GM23338 (cell line): Measurements from ENCODE around the gene SFT2D2. TPM values are rescaled to one million over a fixed set of nuclear protein-coding genes. Genes with fewer than 3 reads are reported as not detected.

ENCODE experiments used
- ATAC-seq: fragments of 200-7000 bp; cut with Tn5 transposase; 3 replicates; pipeline ENCODE4 v1.9.1; 2020
- DNase-seq: peaks from one replicate; pipeline ENCODE4 v3.0.0-alpha.2; 2015; ENCODE audit warnings: low spot score
- H2AFZ ChIP-seq: fragments of 200-600 bp; sonication (generic); 2 replicates; pipeline ENCODE4 v1.8.0; 2016; ENCODE audit warnings: antibody characterized with exemption, mild to moderate bottlenecking, moderate library complexity
- H3F3A ChIP-seq: fragments of 200-600 bp; sonication (generic); replicated peaks from 2 replicates; pipeline ENCODE4 v1.8.0; 2017; ENCODE audit warnings: antibody characterized with exemption, mixed run types, low read depth
- H3K27ac ChIP-seq: fragments of 200-600 bp; sonication (generic); 2 replicates; pipeline ENCODE4 v1.6.1; 2016; ENCODE audit warnings: low read depth
- H3K27me3 ChIP-seq: fragments of 200-600 bp; sonication (generic); 2 replicates; pipeline ENCODE4 v1.8.0; 2016; ENCODE audit warnings: mild to moderate bottlenecking, mixed run types, moderate library complexity; ENCODE audit not compliant: insufficient read depth
- H3K36me3 ChIP-seq: fragments of 200-600 bp; sonication (generic); 2 replicates; pipeline ENCODE4 v1.8.0; 2016; ENCODE audit warnings: mild to moderate bottlenecking; ENCODE audit not compliant: insufficient read depth
- H3K4me1 ChIP-seq: fragments of 200-600 bp; sonication (generic); 2 replicates; pipeline ENCODE4 v1.8.0; 2016; ENCODE audit warnings: mild to moderate bottlenecking, moderate library complexity; ENCODE audit not compliant: insufficient read depth
- H3K4me2 ChIP-seq: fragments of 200-600 bp; sonication (generic); 2 replicates; pipeline ENCODE4 v1.7.1; 2017; ENCODE audit warnings: mixed run types
- H3K4me3 ChIP-seq: fragments of 200-600 bp; sonication (generic); 2 replicates; pipeline ENCODE4 v1.6.1; 2016; ENCODE audit warnings: mixed run types
- H3K79me2 ChIP-seq: fragments of 200-600 bp; sonication (generic); replicated peaks from 2 replicates; pipeline ENCODE4 v1.8.0; 2017; ENCODE audit warnings: mild to moderate bottlenecking; ENCODE audit not compliant: insufficient read depth
- H3K9me2 ChIP-seq: fragments of 200-600 bp; sonication (generic); 2 replicates; pipeline ENCODE4 v1.8.0; 2017; ENCODE audit not compliant: insufficient read depth
- H4K20me1 ChIP-seq: fragments of 200-600 bp; sonication (generic); replicated peaks from 2 replicates; pipeline ENCODE4 v1.8.0; 2017; ENCODE audit warnings: mild to moderate bottlenecking; ENCODE audit not compliant: insufficient read depth
- H3K27ac Mint-ChIP-seq: 2 replicates; pipeline ENCODE4 v1.8.0; 2020; ENCODE audit warnings: inconsistent platforms, mild to moderate bottlenecking, moderate library complexity, mixed read lengths
- H3K27me3 Mint-ChIP-seq: 3 replicates; pipeline ENCODE4 v1.8.0; 2022; ENCODE audit warnings: low read depth, mild to moderate bottlenecking, moderate library complexity, mixed read lengths, inconsistent platforms; ENCODE audit not compliant: insufficient read depth, poor library complexity
- H3K36me3 Mint-ChIP-seq: 3 replicates; pipeline ENCODE4 v1.8.0; 2021; ENCODE audit warnings: low read depth, mild to moderate bottlenecking, inconsistent platforms, moderate library complexity, mixed read lengths
- H3K4me1 Mint-ChIP-seq: 3 replicates; pipeline ENCODE4 v1.8.0; 2020; ENCODE audit warnings: mild to moderate bottlenecking, inconsistent platforms, mixed read lengths
- H3K4me3 Mint-ChIP-seq: 3 replicates; pipeline ENCODE4 v1.8.0; 2021; ENCODE audit warnings: moderate library complexity, mild to moderate bottlenecking, inconsistent platforms, mixed read lengths
- H3K9me3 Mint-ChIP-seq: 3 replicates; pipeline ENCODE4 v1.8.0; 2020; ENCODE audit warnings: moderate library complexity, mild to moderate bottlenecking, inconsistent platforms, mixed read lengths
- CREB1 ChIP-seq: fragments of 250-450 bp; sonication (Bioruptor Pico); IDR thresholded peaks from 2 replicates; pipeline ENCODE4 v1.5.0; 2020; ENCODE audit warnings: low read depth, mild to moderate bottlenecking, moderate library complexity
- ETS1 ChIP-seq: IDR thresholded peaks from 2 replicates; pipeline ENCODE4 v1.6.1; 2016; ENCODE audit warnings: antibody characterized with exemption
- EZH2 ChIP-seq: fragments of 200-600 bp; sonication (generic); IDR thresholded peaks from one replicate; pipeline ENCODE4 v1.8.0; 2017; ENCODE audit warnings: antibody characterized with exemption, mild to moderate bottlenecking, low read depth; ENCODE audit not compliant: unreplicated experiment
- EZH2phosphoT487 ChIP-seq: fragments of 200-600 bp; sonication (generic); IDR thresholded peaks from one replicate; pipeline ENCODE4 v1.8.1; 2018; ENCODE audit warnings: antibody characterized with exemption; ENCODE audit not compliant: unreplicated experiment
- REST ChIP-seq: IDR thresholded peaks from one replicate; pipeline ENCODE4 v1.6.1; 2018; ENCODE audit warnings: antibody characterized with exemption; ENCODE audit not compliant: unreplicated experiment
- STAT1 ChIP-seq: IDR thresholded peaks from one replicate; pipeline ENCODE4 v1.6.1; 2016; ENCODE audit warnings: antibody characterized with exemption; ENCODE audit not compliant: unreplicated experiment
- ZNF114 ChIP-seq: fragments of 250-450 bp; sonication (Bioruptor Pico); IDR thresholded peaks from 2 replicates; pipeline ENCODE4 v1.5.0; 2020; ENCODE audit warnings: mild to moderate bottlenecking, moderate library complexity
- ZNF331 ChIP-seq: fragments of 250-450 bp; sonication (Bioruptor Pico); IDR thresholded peaks from 2 replicates; pipeline ENCODE4 v1.5.0; 2020; ENCODE audit warnings: low read depth, mild to moderate bottlenecking, moderate library complexity
- polyA plus RNA-seq: library from polyadenylated mRNA; unstranded; fragments of >200 nt; fragmentation: Nextera tagmentation; extraction: Ambion mirVana; gene quantifications from 2 replicates; pipeline ENCODE4 v1.2.1, GENCODE V29; 2016
- total RNA-seq: library from RNA; depleted of rRNA; stranded (reverse); fragments of >200 nt; shearing (Covaris generic); gene quantifications from 2 replicates; pipeline ENCODE4 v1.2.3, GENCODE V29; 2014
- TF ChIP-seq, protein P1 (sequence below), 2 experiments: fragments of 200-600 bp in 1 of 2; sonication (generic) in 1 of 2; conservative IDR thresholded peaks; 2 replicates each; pipeline versions ENCODE4 v1.5.1 to v1.6.1; 2016 to 2017; ENCODE audit warnings: antibody characterized with exemption in 2 of 2, low read depth in 2 of 2, mild to moderate bottlenecking in 2 of 2, moderate library complexity in 1 of 2
- TF ChIP-seq, protein P2 (sequence below): fragments of 250-450 bp; sonication (Bioruptor Pico); IDR thresholded peaks from 2 replicates; pipeline ENCODE4 v1.5.0; 2020; ENCODE audit warnings: mild to moderate bottlenecking, moderate library complexity

The SFT2D2 gene
- total and polyA plus RNA-seq, 2 experiments from 2014 or later = 7.6 to 27.2 TPM

DNA sequence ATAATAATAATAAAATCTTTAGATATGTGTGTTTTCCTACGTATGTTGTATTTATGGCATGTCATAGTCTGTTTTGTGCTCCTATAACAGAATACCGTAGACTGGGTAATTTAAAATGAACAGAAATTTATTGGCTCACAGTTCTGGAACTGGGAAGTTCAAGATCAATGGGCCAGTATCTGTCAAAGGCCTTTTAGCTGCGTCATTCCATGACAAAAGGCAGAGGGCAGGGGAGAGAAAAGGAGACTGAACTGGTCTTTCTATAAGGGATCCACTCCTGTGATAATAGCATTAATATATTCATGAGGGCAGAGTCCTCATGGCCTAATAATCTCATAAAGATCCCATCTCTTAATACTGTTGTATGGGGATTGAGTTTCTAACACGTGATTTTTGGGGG is 7.1 kb upstream of the SFT2D2 start (continued):
- TF ChIP-seq, protein P1, sequence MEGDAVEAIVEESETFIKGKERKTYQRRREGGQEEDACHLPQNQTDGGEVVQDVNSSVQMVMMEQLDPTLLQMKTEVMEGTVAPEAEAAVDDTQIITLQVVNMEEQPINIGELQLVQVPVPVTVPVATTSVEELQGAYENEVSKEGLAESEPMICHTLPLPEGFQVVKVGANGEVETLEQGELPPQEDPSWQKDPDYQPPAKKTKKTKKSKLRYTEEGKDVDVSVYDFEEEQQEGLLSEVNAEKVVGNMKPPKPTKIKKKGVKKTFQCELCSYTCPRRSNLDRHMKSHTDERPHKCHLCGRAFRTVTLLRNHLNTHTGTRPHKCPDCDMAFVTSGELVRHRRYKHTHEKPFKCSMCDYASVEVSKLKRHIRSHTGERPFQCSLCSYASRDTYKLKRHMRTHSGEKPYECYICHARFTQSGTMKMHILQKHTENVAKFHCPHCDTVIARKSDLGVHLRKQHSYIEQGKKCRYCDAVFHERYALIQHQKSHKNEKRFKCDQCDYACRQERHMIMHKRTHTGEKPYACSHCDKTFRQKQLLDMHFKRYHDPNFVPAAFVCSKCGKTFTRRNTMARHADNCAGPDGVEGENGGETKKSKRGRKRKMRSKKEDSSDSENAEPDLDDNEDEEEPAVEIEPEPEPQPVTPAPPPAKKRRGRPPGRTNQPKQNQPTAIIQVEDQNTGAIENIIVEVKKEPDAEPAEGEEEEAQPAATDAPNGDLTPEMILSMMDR (conservative IDR thresholded peaks at IDR 0.05; ENCODE audit: low read depth in 2 of 2) = no peak
- TF ChIP-seq EZH2phosphoT487 (no peak), ZNF114 (CRISPR knock-in tag) (no peak), CREB1 (CRISPR knock-in tag) (no peak), REST (no peak), STAT1 (no peak), EZH2 (no peak), ETS1 (no peak)

- Histone ChIP-seq H2AFZ (no peak overlapping the region), H3K4me3 (no peak overlapping the region), H3K36me3 (no peaks in the 10 kb centered on the region), H3K27me3 (no peaks in the 10 kb centered on the region), H3K79me2 (no peaks in the 10 kb centered on the region), H3K4me2 (no peak overlapping the region), H3K27ac (no peak overlapping the region), H3F3A (no peaks in the 10 kb centered on the region), H4K20me1 (no peaks in the 10 kb centered on the region), H3K9me2 (peaks cover 5% of the 10 kb centered on the region; the same call in 1 of the 2 replicates), H3K4me1 (peaks cover 26% of the 10 kb centered on the region)
- H3K36me3 Mint-ChIP-seq = peaks cover 8% of the 10 kb centered on the region
- no peak for DNase-seq
- H3K27me3 Mint-ChIP-seq = peaks cover 11% of the 10 kb centered on the region
- H3K4me1 Mint-ChIP-seq = peaks cover 21% of the 10 kb centered on the region
- H3K9me3 Mint-ChIP-seq = peaks cover 9% of the 10 kb centered on the region; the same call in 2 of the 3 replicates
- no peak overlapping the region for H3K4me3 Mint-ChIP-seq
- H3K27ac Mint-ChIP-seq = no peak overlapping the region
- no peak for ATAC-seq
- no peak for TF ChIP-seq EZH2
- TF ChIP-seq ETS1 = no peak
- no peak for TF ChIP-seq EZH2phosphoT487
- TF ChIP-seq ZNF331 (CRISPR knock-in tag) = no peak
- no peak for TF ChIP-seq STAT1
- TF ChIP-seq CREB1 (CRISPR knock-in tag) = no peak
- TF ChIP-seq, protein P2, sequence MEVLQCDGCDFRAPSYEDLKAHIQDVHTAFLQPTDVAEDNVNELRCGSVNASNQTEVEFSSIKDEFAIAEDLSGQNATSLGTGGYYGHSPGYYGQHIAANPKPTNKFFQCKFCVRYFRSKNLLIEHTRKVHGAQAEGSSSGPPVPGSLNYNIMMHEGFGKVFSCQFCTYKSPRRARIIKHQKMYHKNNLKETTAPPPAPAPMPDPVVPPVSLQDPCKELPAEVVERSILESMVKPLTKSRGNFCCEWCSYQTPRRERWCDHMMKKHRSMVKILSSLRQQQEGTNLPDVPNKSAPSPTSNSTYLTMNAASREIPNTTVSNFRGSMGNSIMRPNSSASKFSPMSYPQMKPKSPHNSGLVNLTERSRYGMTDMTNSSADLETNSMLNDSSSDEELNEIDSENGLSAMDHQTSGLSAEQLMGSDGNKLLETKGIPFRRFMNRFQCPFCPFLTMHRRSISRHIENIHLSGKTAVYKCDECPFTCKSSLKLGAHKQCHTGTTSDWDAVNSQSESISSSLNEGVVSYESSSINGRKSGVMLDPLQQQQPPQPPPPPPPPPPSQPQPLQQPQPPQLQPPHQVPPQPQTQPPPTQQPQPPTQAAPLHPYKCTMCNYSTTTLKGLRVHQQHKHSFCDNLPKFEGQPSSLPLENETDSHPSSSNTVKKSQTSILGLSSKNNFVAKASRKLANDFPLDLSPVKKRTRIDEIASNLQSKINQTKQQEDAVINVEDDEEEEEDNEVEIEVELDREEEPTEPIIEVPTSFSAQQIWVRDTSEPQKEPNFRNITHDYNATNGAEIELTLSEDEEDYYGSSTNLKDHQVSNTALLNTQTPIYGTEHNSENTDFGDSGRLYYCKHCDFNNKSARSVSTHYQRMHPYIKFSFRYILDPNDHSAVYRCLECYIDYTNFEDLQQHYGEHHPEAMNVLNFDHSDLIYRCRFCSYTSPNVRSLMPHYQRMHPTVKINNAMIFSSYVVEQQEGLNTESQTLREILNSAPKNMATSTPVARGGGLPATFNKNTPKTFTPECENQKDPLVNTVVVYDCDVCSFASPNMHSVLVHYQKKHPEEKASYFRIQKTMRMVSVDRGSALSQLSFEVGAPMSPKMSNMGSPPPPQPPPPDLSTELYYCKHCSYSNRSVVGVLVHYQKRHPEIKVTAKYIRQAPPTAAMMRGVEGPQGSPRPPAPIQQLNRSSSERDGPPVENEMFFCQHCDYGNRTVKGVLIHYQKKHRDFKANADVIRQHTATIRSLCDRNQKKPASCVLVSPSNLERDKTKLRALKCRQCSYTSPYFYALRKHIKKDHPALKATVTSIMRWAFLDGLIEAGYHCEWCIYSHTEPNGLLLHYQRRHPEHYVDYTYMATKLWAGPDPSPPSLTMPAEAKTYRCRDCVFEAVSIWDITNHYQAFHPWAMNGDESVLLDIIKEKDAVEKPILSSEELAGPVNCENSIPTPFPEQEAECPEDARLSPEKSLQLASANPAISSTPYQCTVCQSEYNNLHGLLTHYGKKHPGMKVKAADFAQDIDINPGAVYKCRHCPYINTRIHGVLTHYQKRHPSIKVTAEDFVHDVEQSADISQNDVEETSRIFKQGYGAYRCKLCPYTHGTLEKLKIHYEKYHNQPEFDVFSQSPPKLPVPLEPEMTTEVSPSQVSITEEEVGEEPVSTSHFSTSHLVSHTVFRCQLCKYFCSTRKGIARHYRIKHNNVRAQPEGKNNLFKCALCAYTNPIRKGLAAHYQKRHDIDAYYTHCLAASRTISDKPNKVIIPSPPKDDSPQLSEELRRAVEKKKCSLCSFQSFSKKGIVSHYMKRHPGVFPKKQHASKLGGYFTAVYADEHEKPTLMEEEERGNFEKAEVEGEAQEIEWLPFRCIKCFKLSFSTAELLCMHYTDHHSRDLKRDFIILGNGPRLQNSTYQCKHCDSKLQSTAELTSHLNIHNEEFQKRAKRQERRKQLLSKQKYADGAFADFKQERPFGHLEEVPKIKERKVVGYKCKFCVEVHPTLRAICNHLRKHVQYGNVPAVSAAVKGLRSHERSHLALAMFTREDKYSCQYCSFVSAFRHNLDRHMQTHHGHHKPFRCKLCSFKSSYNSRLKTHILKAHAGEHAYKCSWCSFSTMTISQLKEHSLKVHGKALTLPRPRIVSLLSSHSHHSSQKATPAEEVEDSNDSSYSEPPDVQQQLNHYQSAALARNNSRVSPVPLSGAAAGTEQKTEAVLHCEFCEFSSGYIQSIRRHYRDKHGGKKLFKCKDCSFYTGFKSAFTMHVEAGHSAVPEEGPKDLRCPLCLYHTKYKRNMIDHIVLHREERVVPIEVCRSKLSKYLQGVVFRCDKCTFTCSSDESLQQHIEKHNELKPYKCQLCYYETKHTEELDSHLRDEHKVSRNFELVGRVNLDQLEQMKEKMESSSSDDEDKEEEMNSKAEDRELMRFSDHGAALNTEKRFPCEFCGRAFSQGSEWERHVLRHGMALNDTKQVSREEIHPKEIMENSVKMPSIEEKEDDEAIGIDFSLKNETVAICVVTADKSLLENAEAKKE = no peak
Observed at GRCh38 chr1:168220470-168220871, 5.3 kb upstream of the SFT2D2 start.
